ENCODE data around the gene SMARCC2. TPM values are rescaled to one million over a fixed set of nuclear protein-coding genes. Genes with fewer than 3 reads are reported as not detected.

The SMARCC2 gene
- total RNA-seq, 2 experiments from 2014 or later, result 96.9 to 123 TPM

- Mint-ChIP-seq H3K27me3 (no peaks in the 10 kb centered on the region), H3K9me3 (ENCODE audit: low read depth) (no peaks in the 10 kb centered on the region), H3K4me3 (peak overlapping the region; percentile 88), H3K36me3 (ENCODE audit: low read depth) (peaks cover 12% of the 10 kb centered on the region), H3K4me1 (peaks cover 29% of the 10 kb centered on the region), H3K27ac (peak overlapping the region; percentile 99)
- no peak for DNase-seq
- ATAC-seq, result no peak
- CTCF ChIA-PET, result no interaction called here
- intact Hi-C loops (cut with DNase I, micrococcal nuclease), result loop anchor here (1.0 to 10.0 kb wide), 15 partner anchors 25 to 932 kb away; partner anchors contain the start of genes ESYT1 (in 2 of the 2), PA2G4 (in 2 of the 2), SMARCC2 (in 2 of the 2) and ANKRD52 (in 1 of the 2)
- POLR2A ChIA-PET, result no interaction called here
Measured at GRCh38 chr12:56152756-56153677, 36.3 kb downstream of the SMARCC2 start.

- ChIA-PET CTCF (interaction anchor here (0.6 to 2.0 kb wide), 13 partner anchors 13 to 404 kb away, joined by 3 to 18 read pairs (median 5); partner anchors contain the start of genes ESYT1, SMARCC2 and ZC3H10), POLR2A (interaction anchor here (0.5 to 1.9 kb wide), 6 partner anchors 9 to 38 kb away, joined by 3 to 13 read pairs (median 5); partner anchors contain the start of genes ESYT1, RPL41 and ZC3H10)
- peak within 1 kb of the TSS; percentile 88 for H3K4me3 Mint-ChIP-seq
- H3K27ac Mint-ChIP-seq, result peak within 1 kb of the TSS; percentile 99
- peaks cover 26% of the 10 kb centered on the region for H3K4me1 Mint-ChIP-seq
- ATAC-seq, result peak; percentile 92
- no peaks in the 10 kb centered on the region for H3K27me3 Mint-ChIP-seq
- intact Hi-C loops (cut with DNase I, micrococcal nuclease), result loop anchor here (1.0 to 10.0 kb wide), 15 partner anchors 24 to 933 kb away; partner anchors contain the start of genes ESYT1 (in 2 of the 2), PA2G4 (in 2 of the 2), SMARCC2 (in 2 of the 2) and ANKRD52 (in 1 of the 2)
- DNase-seq, result peak; percentile 98
- no peaks in the 10 kb centered on the region for H3K9me3 Mint-ChIP-seq (ENCODE audit: low read depth)
- H3K36me3 Mint-ChIP-seq (ENCODE audit: low read depth), result peaks cover 8% of the 10 kb centered on the region
Measured at GRCh38 chr12:56152132-56152755, 37.0 kb downstream of the SMARCC2 start, which contains the start of gene MYL6B. Gene MYL6B, plus strand, starts transcription at chr12:56152587. Its CDS starts 1,332 bp downstream, at chr12:56153919.

- Mint-ChIP-seq H3K27ac (peak overlapping the region; percentile 99), H3K27me3 (no peaks in the 10 kb centered on the region), H3K4me3 (peak overlapping the region; percentile 88), H3K36me3 (ENCODE audit: low read depth) (peaks cover 7% of the 10 kb centered on the region), H3K4me1 (peaks cover 23% of the 10 kb centered on the region), H3K9me3 (ENCODE audit: low read depth) (no peaks in the 10 kb centered on the region)
- peak; percentile 86 for DNase-seq
- ATAC-seq, result peak; percentile 69
- ChIA-PET CTCF (interaction anchor here (0.5 to 2.0 kb wide), 15 partner anchors 9 to 405 kb away, joined by 3 to 18 read pairs (median 5); partner anchors contain the start of genes ESYT1, SMARCC2 and ZC3H10), POLR2A (interaction anchor here (0.5 to 1.9 kb wide), 6 partner anchors 9 to 39 kb away, joined by 3 to 13 read pairs (median 5); partner anchors contain the start of genes ESYT1, RPL41 and ZC3H10)
- intact Hi-C loops (cut with DNase I, micrococcal nuclease), result loop anchor here (1.0 to 10.0 kb wide), 15 partner anchors 23 to 933 kb away; partner anchors contain the start of genes ESYT1 (in 2 of the 2), PA2G4 (in 2 of the 2), SMARCC2 (in 2 of the 2) and ANKRD52 (in 1 of the 2)
Measured at GRCh38 chr12:56151672-56152131, 37.6 kb downstream of the SMARCC2 start.

- CTCF ChIA-PET, result interaction anchor here (1.0 to 2.0 kb wide), 5 partner anchors 11 to 31 kb away, joined by 3 to 18 read pairs (median 6); partner anchors contain the start of gene ESYT1
- Mint-ChIP-seq H3K36me3 (ENCODE audit: low read depth) (peaks cover 4% of the 10 kb centered on the region), H3K27me3 (no peaks in the 10 kb centered on the region), H3K4me1 (peaks cover 23% of the 10 kb centered on the region), H3K4me3 (peak overlapping the region; percentile 88), H3K9me3 (ENCODE audit: low read depth) (no peaks in the 10 kb centered on the region), H3K27ac (peak overlapping the region; percentile 99)
- DNase-seq (no peak), ATAC-seq (no peak)
- POLR2A ChIA-PET, result interaction anchor here (0.5 to 1.9 kb wide), 5 partner anchors 13 to 533 kb away, joined by 3 to 13 read pairs (median 5); partner anchors contain the start of gene ESYT1
- intact Hi-C loops (cut with DNase I, micrococcal nuclease), result loop anchor here (5.0 to 10.0 kb wide), 2 partner anchors 37 to 934 kb away; partner anchors contain the start of genes NAB2 (in 1 of the 2) and SMARCC2 (in 1 of the 2)
Measured at GRCh38 chr12:56150563-56150962, 38.7 kb downstream of the SMARCC2 start.

GRCh38 chr12:56146492-56147460, 42.5 kb downstream of the SMARCC2 start:
- Mint-ChIP-seq H3K27ac (peak overlapping the region; percentile 9), H3K4me1 (peaks cover 31% of the 10 kb centered on the region), H3K27me3 (no peaks in the 10 kb centered on the region), H3K36me3 (ENCODE audit: low read depth) (peaks cover 32% of the 10 kb centered on the region), H3K9me3 (ENCODE audit: low read depth) (no peaks in the 10 kb centered on the region), H3K4me3 (no peak overlapping the region)
- ChIA-PET CTCF (interaction anchor here (0.7 to 1.1 kb wide), 2 partner anchors 30 to 112 kb away, joined by 3 read pairs; partner anchors contain the start of gene RPL41), POLR2A (no interaction called here)
- ATAC-seq, result no peak
- no peak for DNase-seq
- intact Hi-C loops (cut with DNase I, micrococcal nuclease), result no loop called here

- ChIA-PET CTCF (no interaction called here), POLR2A (no interaction called here)
- DNase-seq (no peak), ATAC-seq (no peak)
- intact Hi-C loops (cut with DNase I, micrococcal nuclease), result no loop called here
- no peaks in the 10 kb centered on the region for H3K9me3 Mint-ChIP-seq (ENCODE audit: low read depth)
- peak overlapping the region; percentile 31 for H3K27ac Mint-ChIP-seq
- peaks cover 43% of the 10 kb centered on the region for H3K36me3 Mint-ChIP-seq (ENCODE audit: low read depth)
- no peaks in the 10 kb centered on the region for H3K27me3 Mint-ChIP-seq
- no peak overlapping the region for H3K4me3 Mint-ChIP-seq
- peaks cover 26% of the 10 kb centered on the region for H3K4me1 Mint-ChIP-seq
Measured at GRCh38 chr12:56145217-56145616, 44.1 kb downstream of the SMARCC2 start.

GRCh38 chr12:56143870-56144269, 45.4 kb downstream of the SMARCC2 start:
- Mint-ChIP-seq H3K36me3 (ENCODE audit: low read depth) (peaks cover 54% of the 10 kb centered on the region), H3K9me3 (ENCODE audit: low read depth) (no peaks in the 10 kb centered on the region), H3K4me1 (peaks cover 25% of the 10 kb centered on the region), H3K27me3 (no peaks in the 10 kb centered on the region), H3K4me3 (no peak overlapping the region), H3K27ac (peak overlapping the region; percentile 32)
- POLR2A ChIA-PET, result interaction anchor here (0.6 kb wide), 1 partner anchor 29 kb away, joined by 3 read pairs; no protein-coding TSS in a partner anchor
- DNase-seq, result no peak
- CTCF ChIA-PET, result interaction anchor here (0.6 to 1.2 kb wide), 6 partner anchors 16 to 492 kb away, joined by 3 read pairs; partner anchors contain the start of gene ESYT1
- intact Hi-C loops (cut with DNase I, micrococcal nuclease), result no loop called here
- ATAC-seq, result no peak

- Mint-ChIP-seq H3K27ac (peak overlapping the region; percentile 83), H3K9me3 (ENCODE audit: low read depth) (no peaks in the 10 kb centered on the region), H3K4me3 (no peak overlapping the region), H3K36me3 (ENCODE audit: low read depth) (peaks cover 61% of the 10 kb centered on the region), H3K4me1 (peaks cover 31% of the 10 kb centered on the region), H3K27me3 (no peaks in the 10 kb centered on the region)
- ATAC-seq (peak; percentile 74), DNase-seq (no peak)
- ChIA-PET POLR2A (interaction anchor here (0.6 to 0.9 kb wide), 4 partner anchors 15 to 327 kb away, joined by 3 to 4 read pairs (median 3); partner anchors contain the start of gene ESYT1), CTCF (interaction anchor here (0.7 to 2.0 kb wide), 5 partner anchors 15 to 493 kb away, joined by 3 to 4 read pairs (median 3); partner anchors contain the start of gene ESYT1)
- intact Hi-C loops (cut with DNase I, micrococcal nuclease), result no loop called here
Measured at GRCh38 chr12:56143217-56143616, 46.1 kb downstream of the SMARCC2 start.

- DNase-seq (no peak), ATAC-seq (no peak)
- Mint-ChIP-seq H3K36me3 (ENCODE audit: low read depth) (peaks cover 71% of the 10 kb centered on the region), H3K27ac (peak overlapping the region; percentile 83), H3K27me3 (no peaks in the 10 kb centered on the region), H3K4me1 (peaks cover 42% of the 10 kb centered on the region), H3K4me3 (no peak overlapping the region), H3K9me3 (ENCODE audit: low read depth) (no peaks in the 10 kb centered on the region)
- intact Hi-C loops (cut with DNase I, micrococcal nuclease), result no loop called here
- POLR2A ChIA-PET, result no interaction called here
- CTCF ChIA-PET, result interaction anchor here (0.7 to 2.0 kb wide), 4 partner anchors 10 to 157 kb away, joined by 3 to 6 read pairs (median 4); partner anchors contain the start of gene ESYT1
Measured at GRCh38 chr12:56141946-56142784, 47.1 kb downstream of the SMARCC2 start.

Data from activated CD4-positive, alpha-beta T cell treated with anti-CD3 and anti-CD28 coated beads for 36 hours (primary cell).